GM19238 (cell line): ENCODE results near the gene FOXC2.

Experiments used
- DNase-seq: peaks from one replicate; pipeline ENCODE4 v3.0.0; 2011; ENCODE audit warnings: low spot score; ENCODE audit not compliant: insufficient read length

The FOXC2 gene

DNA sequence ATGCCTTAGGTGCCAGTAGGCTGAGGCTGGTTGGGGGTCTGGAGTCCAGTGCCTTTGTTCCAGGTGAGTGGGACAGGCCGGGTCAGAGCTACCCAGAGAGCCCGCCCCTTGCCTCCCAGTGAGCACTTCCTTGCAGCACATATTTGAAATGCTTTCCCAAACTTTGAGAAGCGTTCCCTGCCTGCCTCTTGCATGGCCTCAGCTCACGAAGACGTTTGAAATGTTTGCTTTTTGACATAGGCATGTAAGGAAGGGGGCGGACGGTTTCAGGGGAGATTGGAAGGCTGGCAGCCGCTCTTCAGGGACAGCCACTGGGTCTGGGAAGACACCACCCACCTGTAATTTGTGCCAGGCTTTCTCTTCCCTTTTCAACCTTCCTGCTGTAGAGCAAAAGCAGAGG, 6.6 kb downstream of the FOXC2 start:
- DNase-seq = no peak

DNA sequence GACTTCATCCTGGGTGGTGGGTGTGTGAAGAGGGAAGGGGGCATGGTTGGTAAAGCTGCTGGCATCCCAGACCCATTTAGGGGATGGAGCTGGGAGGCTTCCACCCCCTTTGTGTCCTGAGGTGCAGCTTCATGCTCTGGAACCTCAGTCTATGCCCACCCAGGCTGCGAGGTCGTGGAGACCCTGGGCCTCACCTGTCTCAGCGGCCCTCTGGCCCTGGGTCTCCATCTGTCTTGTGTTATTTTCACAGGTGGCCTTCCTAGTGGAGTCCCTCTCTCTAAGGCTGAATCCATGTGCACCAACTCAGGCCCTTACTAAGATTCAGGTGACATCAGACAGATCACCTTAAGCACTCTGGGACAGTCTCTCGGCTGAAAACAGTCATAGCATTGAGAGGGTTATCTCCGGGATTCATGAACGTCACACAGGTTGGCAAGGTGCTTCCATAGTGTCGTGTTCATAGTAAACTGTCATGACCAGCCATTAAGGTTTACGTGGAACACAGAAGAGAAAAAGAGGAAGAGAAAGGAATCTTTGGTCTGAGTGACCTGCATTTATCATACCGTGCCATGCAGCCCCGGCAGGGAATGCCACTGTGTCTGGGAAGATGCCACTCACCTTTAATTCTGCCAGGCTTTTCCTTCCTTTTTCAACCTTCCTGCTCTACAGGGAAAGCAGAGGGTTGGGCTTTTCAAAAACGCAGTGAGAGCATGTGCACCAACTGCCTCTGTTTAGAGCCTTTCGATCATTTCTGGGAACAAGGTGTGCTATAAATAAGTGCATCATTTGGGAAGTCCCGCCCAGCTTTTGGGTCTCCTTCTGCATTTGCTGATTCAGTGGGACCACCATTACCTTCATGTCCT, 7.2 kb downstream of the FOXC2 start:
- no peak for DNase-seq

GRCh38 chr16:86574646-86575045, 8.0 kb downstream of the FOXC2 start:
- no peak for DNase-seq

GRCh38 chr16:86575095-86575685, 8.6 kb downstream of the FOXC2 start:
- no peak for DNase-seq

- no peak for DNase-seq
These were observed 9.3 kb downstream of the FOXC2 start for GRCh38 chr16:86575754-86576557.

GRCh38 chr16:86576591-86577313, 10.1 kb downstream of the FOXC2 start:
- DNase-seq = no peak

- no peak for DNase-seq
These were observed 10.8 kb downstream of the FOXC2 start for GRCh38 chr16:86577314-86577971.

GRCh38 chr16:86578061-86578599, 11.5 kb downstream of the FOXC2 start, which contains the start of gene FOXL1:
Gene FOXL1, plus strand, starts transcription at chr16:86578549. Its CDS starts 175 bp downstream, at chr16:86578724.
- DNase-seq = no peak

DNA sequence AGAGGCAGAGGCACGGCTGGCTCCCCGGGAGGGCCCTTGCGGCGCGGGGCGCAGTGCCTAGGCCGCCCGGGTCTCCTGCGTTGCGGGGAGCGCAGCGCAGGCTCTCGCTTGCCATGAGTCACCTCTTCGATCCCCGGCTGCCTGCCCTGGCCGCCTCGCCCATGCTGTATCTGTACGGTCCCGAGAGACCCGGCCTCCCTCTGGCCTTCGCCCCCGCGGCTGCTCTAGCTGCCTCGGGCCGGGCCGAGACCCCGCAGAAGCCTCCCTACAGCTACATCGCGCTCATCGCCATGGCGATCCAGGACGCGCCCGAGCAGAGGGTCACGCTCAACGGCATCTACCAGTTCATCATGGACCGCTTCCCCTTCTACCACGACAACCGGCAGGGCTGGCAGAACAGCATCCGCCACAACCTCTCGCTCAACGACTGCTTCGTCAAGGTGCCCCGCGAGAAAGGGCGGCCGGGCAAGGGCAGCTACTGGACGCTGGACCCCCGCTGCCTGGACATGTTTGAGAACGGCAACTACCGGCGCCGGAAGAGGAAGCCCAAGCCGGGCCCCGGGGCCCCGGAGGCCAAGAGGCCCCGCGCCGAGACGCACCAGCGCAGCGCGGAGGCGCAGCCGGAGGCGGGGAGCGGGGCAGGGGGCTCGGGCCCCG, 12.1 kb downstream of the FOXC2 start:
- no peak for DNase-seq

DNA sequence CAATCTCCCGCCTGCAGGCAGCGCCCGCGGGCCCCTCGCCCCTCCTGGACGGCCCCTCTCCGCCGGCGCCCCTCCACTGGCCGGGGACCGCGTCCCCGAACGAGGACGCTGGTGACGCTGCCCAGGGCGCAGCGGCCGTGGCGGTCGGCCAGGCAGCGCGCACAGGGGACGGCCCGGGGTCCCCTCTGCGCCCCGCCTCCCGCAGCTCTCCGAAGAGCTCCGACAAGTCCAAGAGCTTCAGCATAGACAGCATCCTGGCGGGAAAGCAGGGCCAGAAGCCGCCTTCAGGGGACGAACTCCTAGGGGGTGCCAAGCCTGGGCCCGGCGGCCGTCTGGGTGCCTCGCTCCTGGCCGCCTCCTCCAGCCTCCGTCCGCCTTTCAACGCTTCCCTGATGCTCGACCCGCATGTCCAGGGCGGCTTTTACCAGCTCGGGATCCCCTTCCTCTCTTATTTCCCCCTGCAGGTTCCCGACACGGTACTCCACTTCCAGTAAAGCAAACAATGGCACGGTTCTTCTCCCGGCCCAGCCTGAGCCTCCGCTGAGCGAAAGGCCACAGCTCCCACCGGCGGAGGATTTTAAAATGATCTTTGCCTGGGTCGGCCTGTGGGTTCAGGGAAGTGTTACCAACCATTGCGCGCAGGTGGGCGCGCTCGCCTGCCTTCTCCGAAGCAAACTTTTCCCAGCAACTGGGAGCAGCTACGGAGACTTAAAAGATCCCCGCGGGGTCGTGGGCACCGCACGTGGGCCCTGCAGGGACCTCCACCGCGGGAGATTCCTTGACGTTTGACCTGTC, 12.8 kb downstream of the FOXC2 start:
- DNase-seq = no peak

DNA sequence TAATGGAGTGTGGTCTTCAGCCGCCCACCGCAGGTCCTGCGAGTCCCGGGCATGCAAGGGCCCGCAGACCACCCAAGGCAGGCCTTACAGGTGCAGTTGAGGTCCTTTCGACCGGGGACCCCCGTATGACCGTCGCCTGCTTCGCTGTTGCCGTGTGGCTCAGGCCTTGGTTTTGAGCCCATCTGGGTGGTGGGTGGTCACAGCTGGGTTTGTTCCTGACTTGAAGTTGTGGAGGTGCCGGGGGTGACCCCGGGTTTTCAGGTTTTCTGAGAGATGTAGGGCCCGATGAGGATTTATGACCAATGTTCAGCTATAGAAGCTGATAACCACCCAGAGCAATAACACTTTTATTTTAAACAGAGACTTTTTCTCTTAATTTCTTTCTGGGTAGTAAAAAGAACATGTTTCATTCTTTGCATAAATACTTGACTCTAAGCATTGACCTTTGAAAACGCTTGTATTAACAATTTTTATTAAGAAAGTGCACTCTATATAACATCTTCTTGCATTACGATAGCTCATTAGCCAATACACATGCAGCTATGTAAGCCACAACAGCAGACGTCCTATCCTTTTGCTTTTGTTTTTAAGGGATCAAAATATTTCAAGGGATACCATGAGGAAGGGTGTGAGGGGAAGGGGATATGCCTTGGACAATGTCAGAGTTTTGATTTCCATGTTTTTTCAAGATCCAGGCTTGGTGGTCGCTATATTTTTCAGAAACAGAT, 13.6 kb downstream of the FOXC2 start:
- no peak for DNase-seq

GRCh38 chr16:86580791-86581170, 14.2 kb downstream of the FOXC2 start:
- DNase-seq = no peak

DNA sequence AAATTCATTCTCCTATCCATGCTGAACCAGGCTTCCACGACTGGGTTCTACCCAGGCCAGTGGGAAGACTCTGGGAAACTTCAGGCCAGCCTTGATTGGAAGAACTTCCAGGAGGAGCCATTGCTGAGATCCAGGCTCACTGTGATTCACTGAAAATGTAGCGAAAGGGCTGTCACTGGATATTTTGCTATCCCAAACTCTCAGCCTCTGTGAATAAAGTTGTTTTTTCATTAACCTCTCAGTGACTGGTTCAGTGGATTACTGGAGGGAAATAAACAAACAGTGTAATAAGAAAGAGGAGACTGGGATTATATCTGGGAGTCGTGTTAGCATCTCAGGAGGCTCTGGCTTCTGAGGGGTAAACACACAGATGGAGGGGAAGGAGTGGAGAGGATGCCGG, 14.8 kb downstream of the FOXC2 start:
- no peak for DNase-seq

DNA sequence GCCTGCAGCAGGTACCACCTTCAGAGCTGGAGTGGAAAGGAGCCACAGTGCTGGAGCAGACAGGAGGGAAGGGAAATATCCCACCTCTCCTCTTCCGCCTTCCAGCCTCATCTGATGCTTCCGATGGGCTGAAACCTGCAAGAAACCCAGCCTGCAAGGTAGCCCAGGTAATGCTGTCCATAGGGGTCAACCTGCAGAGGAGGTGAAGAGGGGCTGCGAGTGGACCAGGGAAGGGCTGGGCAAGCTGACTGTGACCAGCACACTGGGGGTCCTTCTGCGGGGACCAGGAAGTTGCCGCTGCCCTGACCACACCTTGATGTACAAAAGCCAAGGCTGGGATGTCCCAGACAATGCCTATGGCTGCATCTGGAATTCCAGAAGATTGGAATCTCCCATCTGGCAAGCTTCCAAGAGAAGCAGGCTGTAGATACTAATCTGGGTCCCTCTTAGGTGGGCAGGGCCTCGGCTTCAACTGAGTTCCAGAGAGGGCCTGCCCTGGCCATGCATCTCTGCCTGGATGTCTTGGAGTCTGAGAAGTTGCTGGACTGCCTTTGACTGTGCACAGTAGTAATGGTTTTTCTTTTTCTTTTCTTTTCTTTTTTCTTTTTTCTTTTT, 17.5 kb downstream of the FOXC2 start:
- no peak for DNase-seq

GRCh38 chr16:86584726-86585721, 18.4 kb downstream of the FOXC2 start:
- no peak for DNase-seq

DNA sequence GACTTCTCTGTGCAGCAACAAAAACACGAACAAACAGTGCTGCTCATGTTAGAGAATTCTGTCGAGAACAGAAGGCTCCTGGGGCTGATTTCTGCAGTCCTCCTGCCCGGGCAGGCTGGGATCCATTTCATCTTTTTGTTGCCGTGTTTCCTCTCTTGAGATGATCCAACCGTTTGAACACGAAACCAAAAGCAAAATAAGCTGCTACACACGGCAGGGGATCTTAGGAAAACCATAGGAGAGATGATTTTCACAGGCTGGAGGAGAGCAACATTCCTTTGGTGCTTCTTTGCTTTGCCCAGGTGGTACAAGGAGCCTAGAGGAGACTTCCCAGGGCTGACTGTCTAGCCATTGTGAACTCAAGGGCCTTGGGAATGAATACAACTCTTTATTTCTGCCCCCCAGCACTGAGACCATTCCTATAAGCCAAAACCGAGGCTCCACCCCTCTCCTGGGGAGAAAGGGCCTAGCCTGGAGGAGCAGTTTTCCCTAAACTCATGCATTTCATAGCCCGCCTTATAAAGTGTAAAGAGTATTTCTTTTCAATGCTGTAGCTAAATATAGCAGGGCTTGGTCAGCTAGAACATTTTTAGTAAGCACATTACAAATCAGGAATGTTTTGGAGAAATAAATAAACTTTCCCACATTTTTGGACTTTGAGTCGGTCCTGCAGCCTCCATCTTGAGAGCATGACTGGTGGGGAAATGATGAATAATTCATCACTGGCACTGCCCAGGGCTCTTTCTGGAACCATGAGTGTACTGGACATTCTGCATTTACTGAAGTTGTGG, 19.4 kb downstream of the FOXC2 start:
- DNase-seq = no peak
